Prostate gland (tissue), 2 donors: ENCODE data around the gene NEDD4L.

Source experiments
- CTCF ChIP-seq, 4 experiments: fragments of 200-600 bp in 2 of 4; fragments of 450-650 bp in 2 of 4; sonication (generic) in 2 of 4; IDR thresholded peaks; 1 replicate in 3 of 4; 2 replicates in 1 of 4; pipeline ENCODE4 v1.5.1; 2016 to 2019; ENCODE audit warnings: antibody characterized with exemption in 4 of 4, mild to moderate bottlenecking in 2 of 4, moderate library complexity in 2 of 4
- POLR2A ChIP-seq: fragments of 450-650 bp; IDR thresholded peaks from one replicate; pipeline ENCODE4 v1.6.1; 2016; ENCODE audit warnings: antibody characterized with exemption, mild to moderate bottlenecking

GRCh38 chr18:58432050-58432727 lies 388.2 kb downstream of the NEDD4L start:
- TF ChIP-seq POLR2A, result no peak
- no peak for TF ChIP-seq CTCF (IDR thresholded peaks at IDR 0.05)
